T1000 (cell line): ENCODE measurements around the gene NTN5.
A peak's percentile ranks its signal among the peaks of the same experiment; 100 is the strongest.
"Not testable (repeated sequence)": the region's sequence is repeated elsewhere in the genome, so short reads cannot be mapped to it uniquely, and the experiment has no call there.

Source experiments
- DNase-seq: peaks from one replicate; lab custom pipeline; 2025; ENCODE audit warnings: mixed read lengths; lab: John Stamatoyannopoulos, UW

Gene NTN5, protein sequence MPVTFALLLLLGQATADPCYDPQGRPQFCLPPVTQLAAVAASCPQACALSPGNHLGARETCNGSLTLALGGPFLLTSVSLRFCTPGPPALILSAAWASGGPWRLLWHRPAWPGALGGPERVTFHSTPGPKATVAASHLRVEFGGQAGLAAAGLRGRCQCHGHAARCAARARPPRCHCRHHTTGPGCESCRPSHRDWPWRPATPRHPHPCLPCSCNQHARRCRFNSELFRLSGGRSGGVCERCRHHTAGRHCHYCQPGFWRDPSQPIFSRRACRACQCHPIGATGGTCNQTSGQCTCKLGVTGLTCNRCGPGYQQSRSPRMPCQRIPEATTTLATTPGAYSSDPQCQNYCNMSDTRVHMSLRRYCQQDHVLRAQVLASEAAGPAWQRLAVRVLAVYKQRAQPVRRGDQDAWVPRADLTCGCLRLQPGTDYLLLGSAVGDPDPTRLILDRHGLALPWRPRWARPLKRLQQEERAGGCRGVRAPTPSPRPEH

DNA sequence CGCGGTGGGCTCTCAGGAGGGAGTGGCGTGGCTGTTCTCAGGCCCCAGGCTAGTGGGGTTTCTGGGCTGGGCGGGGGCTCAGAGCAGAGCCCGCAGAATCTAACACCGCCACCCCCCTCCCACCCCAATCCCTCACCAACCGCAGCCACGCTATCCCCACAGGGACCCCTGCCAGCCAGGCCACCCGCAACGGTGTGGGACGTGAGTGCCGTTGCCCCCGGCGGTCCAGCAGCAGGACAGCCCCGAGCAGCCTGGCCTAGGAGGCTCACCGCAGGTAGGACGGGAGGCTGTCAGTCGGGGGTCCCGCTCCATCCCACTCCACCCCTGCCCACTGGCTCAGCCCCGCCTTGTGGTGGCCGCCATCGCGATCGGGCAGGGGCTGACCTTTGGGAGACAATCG lies at the start of gene NTN5:
NTN5 (minus strand) TSS at position 24 of the 400 bp plus-strand sequence. CDS start 2,031 bp downstream, outside the sequence.
- DNase-seq = no peak

GRCh38 chr19:48722196-48722708 lies 49.4 kb upstream of the NTN5 start:
- no peak for DNase-seq

GRCh38 chr19:48720613-48721296 lies 47.9 kb upstream of the NTN5 start:
- peak; percentile 95 for DNase-seq

- DNase-seq = no peak
Measured at GRCh38 chr19:48720251-48720612, 47.4 kb upstream of the NTN5 start.

- DNase-seq = no peak
Measured at GRCh38 chr19:48719263-48720171, 46.7 kb upstream of the NTN5 start, which contains the start of gene MAMSTR. TSS of gene MAMSTR (minus strand) at chr19:48719725. CDS start at chr19:48719031, 694 bp downstream.

GRCh38 chr19:48718711-48719231 lies 46.0 kb upstream of the NTN5 start:
- no peak for DNase-seq

GRCh38 chr19:48718106-48718505 lies 45.3 kb upstream of the NTN5 start:
- not testable (repeated sequence) for DNase-seq

- DNase-seq = peak; percentile 32
Measured at GRCh38 chr19:48716562-48717291, 43.9 kb upstream of the NTN5 start.

DNA sequence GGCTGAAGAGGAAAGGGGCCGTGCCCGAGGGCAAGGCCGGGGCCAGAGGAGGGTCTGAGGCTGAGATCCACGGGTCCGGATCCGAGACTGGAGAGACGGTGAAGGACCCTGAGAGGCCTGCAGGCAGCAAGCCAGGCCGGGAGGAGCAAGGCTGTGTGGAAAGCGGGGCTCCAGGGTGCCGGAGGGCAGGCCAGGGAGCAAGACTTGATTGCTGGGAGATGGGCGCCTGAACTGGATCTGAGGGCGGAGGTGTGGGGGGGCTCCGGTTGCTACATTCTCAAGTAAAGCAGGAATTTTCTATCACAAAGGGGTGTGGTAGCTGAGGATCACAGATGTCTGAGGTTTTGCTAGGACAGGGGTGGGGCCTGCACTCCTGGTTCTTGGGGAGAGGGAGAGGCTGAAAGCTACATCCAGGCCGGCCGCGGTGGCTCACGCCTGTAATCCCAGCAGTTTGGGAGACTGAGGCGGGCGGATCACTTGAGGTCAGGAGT lies 42.9 kb upstream of the NTN5 start:
- DNase-seq = no peak

- no peak for DNase-seq
Measured at GRCh38 chr19:48714759-48715675, 42.2 kb upstream of the NTN5 start.

DNA sequence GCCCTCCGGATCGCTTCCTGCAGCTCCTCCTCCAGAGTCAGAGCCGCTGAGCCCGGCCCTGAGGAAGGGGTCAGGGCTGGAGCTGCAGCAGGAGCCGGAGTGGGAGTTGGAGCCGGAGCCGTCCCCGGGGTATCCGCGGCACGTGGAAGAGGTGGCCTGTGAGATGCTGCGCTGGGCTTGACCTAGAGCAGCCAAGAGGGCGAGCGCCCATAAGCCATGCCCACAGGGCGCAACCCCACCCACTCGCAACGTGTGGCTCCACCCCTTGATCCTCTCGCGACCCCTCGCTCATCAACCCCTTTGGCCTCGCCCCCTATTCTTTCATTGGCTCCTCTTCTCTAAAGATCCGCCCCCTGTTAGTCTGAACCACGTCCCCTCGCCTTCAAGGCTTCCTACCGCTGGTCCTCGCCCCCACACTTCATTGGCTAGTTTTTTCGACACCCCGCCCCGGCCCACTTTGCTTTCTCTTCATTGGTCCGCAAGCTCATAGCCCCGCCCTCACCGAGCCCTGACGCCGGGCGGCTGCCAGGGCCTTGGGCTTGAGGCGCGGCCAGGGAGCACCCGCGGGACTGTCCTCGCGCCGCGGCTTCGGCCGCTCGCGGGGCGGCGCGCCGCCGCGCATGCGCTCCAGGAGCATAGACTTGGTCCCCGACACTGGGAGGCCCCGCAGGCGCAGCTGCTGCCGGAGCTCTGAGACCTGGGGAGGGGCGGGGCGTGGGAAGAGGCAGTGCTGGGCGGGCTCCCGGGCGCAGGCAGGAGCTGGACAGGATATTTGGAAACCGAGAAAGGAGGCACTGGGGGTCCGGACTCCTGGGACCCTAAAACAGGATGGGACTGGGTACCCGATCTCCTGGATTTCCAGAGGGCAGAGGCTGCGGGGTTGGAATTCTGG lies 41.3 kb upstream of the NTN5 start:
- peak; percentile 99 for DNase-seq

- no peak for DNase-seq
Measured at GRCh38 chr19:48713041-48713863, 40.4 kb upstream of the NTN5 start.

- DNase-seq = no peak
Measured at GRCh38 chr19:48711106-48711662, 38.4 kb upstream of the NTN5 start.

DNA sequence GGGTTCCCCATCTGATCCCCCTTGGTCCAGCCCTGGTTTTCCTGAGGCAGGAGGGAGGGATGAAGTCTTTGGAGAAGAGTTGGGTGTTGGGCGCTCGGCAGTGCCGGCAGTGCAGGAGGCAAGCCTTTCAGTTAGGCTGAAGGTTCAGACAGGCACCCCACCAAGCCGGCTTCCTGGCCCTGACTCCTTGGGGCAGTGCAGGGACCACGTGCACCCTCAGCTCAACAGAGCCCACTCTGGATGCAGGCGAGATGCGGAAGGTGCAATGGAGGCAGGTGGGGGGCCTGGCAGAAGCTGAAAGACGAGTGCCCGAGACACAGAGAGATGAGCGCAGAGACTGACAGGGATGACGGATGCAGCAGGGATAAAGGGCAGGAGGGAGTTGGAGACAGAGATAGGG lies 35.7 kb upstream of the NTN5 start:
- DNase-seq = no peak

DNA sequence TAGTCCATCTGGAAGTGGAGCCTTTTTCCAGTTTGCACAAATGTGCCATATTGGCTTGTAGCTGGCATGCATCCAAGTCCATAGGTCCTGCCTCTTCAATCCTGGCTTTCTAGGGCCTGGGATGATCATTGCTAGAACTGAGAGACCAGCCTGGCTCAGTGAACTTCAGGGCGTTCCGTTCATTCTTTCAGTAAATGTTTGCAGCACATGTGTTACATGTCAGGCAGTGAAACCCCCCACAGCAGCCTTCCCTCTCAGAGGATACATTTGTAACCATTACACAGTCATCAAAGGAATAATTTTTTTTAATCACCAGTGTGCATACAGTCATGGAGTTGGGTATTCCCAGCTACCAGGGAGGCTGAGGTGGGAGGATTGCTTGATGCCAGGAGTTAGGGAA lies 32.6 kb upstream of the NTN5 start:
- no peak for DNase-seq

- DNase-seq = no peak
Measured at GRCh38 chr19:48703316-48703715, 30.5 kb upstream of the NTN5 start.

- no peak for DNase-seq
Measured at GRCh38 chr19:48702701-48703100, 29.9 kb upstream of the NTN5 start.
